GM20431 (cell line): ENCODE data around the gene GBF1.

Experiments
- in situ Hi-C: fragments of 300-500 bp; cut with MseI, MboI; formaldehyde crosslinking; loops from one replicate; pipeline ENCODE4 v1.15.0; 2020; ENCODE audit warnings: low sequenced_read_pairs; ENCODE audit not compliant: unreplicated experiment

The GBF1 gene

DNA sequence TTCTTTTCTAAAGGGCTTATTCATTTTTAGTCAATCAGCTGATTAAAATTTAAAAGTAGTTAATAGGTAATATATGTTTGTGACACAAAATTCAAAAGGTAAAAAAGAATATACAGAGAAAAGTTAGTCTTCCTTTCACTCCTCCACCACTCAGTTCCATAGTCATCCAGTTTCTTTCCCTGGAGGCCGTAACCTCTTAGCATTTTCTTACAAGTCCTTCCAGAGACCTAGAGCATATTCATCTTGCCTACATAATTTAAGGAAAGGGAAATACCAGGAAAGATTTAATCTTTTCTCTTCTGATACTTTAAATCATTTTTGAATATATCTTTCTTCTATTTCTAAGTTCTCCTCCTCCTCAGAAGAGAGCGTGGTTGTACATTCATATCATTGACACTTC lies 10.1 kb downstream of the GBF1 start:
- in situ Hi-C loops, result no loop called here

DNA sequence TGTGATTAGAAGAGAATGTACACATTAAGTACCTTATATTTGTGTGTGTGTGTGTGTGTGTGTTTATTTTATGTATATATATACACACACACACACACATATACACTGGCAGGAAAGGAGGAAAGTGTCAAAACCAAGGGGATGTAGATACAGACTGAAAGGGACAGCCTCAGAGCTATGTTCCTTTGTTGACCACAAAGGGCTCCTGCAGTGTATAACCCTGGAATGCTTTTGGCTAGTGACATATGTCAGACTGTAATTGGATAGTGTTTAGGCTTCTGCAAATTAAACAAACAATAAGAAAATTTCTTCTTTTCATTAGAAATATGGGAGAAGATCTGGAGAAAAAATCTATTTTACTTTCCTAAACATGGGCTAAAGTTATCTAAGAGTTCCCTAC lies 15.9 kb downstream of the GBF1 start:
- in situ Hi-C loops, result no loop called here

GRCh38 chr10:102261842-102262241 lies 16.5 kb downstream of the GBF1 start:
- in situ Hi-C loops, result no loop called here

GRCh38 chr10:102262744-102263370 lies 17.5 kb downstream of the GBF1 start:
- in situ Hi-C loops, result no loop called here

DNA sequence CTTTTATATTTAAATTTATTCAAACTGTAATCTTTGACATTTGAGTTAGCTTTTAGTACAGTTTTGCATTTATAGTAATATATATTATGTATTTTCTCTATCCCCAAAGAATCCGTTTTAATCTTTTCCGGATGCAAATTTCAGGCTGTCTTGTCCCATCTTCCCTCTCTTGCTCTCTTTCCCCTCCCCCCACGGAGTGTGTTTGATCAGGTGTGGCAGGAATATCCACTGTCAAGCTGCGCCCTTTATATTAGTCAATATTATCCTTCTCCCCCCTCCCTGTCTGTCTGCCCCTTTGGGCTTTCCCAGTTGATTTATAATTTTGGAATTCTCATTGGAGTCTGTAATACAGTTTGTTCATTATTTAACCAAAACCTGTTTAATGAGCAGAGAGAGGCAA lies 19.0 kb downstream of the GBF1 start:
- in situ Hi-C loops, result no loop called here

GRCh38 chr10:102266670-102267069 lies 21.3 kb downstream of the GBF1 start:
- in situ Hi-C loops, result no loop called here

DNA sequence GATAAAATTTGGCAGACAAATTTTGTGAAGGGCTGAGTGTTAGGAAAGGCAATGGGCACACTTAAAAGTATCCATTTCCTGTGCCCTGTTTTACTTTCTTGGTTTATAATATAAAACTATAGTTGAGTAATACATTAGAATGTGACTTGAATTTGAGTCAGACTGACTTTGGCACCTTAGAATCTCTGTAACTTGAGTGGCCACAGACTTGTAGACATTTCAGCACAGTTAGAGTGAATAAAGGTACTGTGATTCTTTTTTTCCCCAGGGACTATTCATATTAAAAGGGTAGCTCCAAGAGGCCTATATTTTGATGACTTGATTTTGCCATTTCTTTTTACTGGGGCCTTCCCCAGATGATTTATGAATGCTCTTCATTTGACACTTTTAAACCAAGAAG lies 22.4 kb downstream of the GBF1 start:
- in situ Hi-C loops, result no loop called here

GRCh38 chr10:102268375-102268888 lies 23.1 kb downstream of the GBF1 start:
- in situ Hi-C loops, result no loop called here

- in situ Hi-C loops, result no loop called here
These were observed 23.7 kb downstream of the GBF1 start for GRCh38 chr10:102269017-102269416.

DNA sequence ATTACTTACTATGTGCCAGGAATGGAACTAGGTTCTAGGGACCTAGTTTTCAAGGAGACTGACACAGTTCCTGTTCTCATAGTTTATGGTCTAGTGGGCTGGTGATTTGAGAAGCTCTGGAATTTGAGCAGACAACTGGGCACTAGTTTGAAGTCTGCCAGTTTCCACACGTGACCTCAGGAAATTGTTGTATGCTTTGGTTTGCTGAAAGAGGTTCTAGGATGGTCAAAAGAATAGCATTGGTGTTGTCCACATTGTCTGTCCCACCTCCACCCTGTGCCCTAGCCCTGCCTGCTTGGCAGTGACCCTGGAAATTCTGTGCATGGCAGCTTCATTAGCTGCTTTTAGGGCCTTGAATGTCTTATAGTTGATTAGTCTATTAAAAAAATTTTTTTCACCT lies 28.7 kb downstream of the GBF1 start:
- in situ Hi-C loops, result no loop called here

DNA sequence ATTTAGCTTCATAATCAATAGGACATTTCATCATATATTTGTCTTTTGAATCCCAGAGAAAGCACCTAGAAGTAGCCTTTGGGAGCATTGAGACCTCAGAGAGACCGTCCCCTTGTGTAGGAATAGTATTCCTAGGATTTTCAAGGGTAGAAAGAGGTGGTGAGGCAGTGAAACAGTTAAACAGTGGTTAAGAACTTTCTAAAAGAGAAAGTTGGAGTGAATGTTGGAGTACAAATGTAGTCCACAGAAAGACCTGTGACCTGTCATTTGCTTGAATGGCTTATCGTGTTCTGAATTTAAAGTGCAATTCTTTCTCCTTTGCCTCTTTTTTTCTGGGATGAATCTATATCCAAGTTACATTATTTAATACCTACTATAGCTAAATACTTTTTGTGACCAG lies 30.0 kb downstream of the GBF1 start:
- in situ Hi-C loops, result no loop called here

- in situ Hi-C loops, result no loop called here
These were observed 33.8 kb downstream of the GBF1 start for GRCh38 chr10:102279104-102279503.

GRCh38 chr10:102280397-102281101 lies 35.2 kb downstream of the GBF1 start:
- in situ Hi-C loops, result no loop called here

- in situ Hi-C loops, result no loop called here
These were observed 35.8 kb downstream of the GBF1 start for GRCh38 chr10:102281102-102281487.

- in situ Hi-C loops, result no loop called here
These were observed 38.2 kb downstream of the GBF1 start for GRCh38 chr10:102283488-102283887.

DNA sequence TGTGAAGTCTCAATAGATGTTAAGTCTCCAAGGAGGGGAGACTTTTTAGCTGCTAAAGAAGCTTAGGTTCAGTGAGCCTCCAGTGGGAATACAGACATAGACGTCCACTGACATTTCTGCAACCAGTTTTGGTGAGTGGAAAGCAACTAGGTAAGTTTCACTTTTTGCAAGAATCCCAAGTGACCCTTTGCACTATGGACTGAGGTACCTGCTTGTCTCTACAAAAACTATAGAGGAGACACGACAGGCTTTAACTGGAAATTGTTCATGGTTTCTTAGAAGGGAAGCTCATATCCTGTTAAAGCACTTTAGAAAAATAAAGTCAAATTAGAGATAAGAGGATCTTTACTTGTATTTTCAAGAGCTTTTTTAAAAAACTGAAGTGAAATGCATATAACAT lies 38.6 kb downstream of the GBF1 start:
- in situ Hi-C loops, result no loop called here

DNA sequence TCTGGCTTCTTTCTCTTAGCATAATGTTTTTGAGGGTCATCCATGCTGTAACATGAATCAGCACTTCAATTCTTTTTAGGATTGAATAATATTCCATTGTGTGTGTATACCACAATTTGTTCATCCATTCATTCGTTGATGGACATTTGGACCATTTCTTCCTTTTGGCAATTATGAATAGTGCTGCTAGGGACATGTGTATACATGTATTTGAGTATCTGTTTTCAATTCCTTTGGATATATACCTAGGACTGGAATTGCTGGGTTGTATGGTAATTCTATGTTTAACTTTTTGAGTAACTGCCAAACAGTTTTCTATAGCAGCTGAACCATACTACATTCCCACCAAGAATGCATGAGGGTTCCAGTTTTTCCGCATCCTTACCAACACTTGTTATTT lies 39.2 kb downstream of the GBF1 start:
- in situ Hi-C loops, result no loop called here

- in situ Hi-C loops, result no loop called here
These were observed 39.8 kb downstream of the GBF1 start for GRCh38 chr10:102285133-102285532.

DNA sequence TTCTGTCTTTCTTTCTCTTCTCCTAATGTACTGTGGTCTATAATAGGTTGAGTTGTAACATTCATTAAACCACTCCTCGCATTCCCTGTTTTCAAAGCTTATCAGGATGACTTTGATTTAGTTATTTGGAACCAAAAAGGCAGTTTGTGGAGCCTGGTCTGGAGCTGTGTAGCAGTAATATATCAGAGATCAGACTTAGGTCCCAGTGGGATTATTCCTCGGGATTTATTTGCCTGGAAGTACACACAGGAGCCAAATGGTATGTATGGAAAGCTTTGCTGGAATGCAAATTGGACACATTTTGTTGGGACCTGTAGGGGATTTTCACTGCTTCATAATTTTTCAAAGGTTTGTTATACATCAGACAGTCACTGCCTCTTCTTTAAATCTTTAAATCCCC lies 40.9 kb downstream of the GBF1 start:
- in situ Hi-C loops, result no loop called here

GRCh38 chr10:102287538-102287937 lies 42.2 kb downstream of the GBF1 start:
- in situ Hi-C loops, result no loop called here

GRCh38 chr10:102287991-102288390 lies 42.7 kb downstream of the GBF1 start:
- in situ Hi-C loops, result no loop called here

- in situ Hi-C loops, result no loop called here
These were observed 44.0 kb downstream of the GBF1 start for GRCh38 chr10:102289356-102289755.
